Kidney (tissue), 14 donors: ENCODE data around the gene TFDP1. TPM values are rescaled to one million over a fixed set of nuclear protein-coding genes. Genes with fewer than 3 reads are reported as not detected.

ENCODE experiments used
- DNase-seq, 5 donors: peaks; one replicate each; pipeline ENCODE4 v3.0.0-alpha.2; 2013 to 2020
- FAIRE-seq: peaks from 2 replicates; lab custom pipeline; 2012; peaks lifted over from hg19 to GRCh38; lab: Jason Lieb, UNC
- H3K27ac ChIP-seq, 2 donors: one replicate each; pipeline ENCODE4 v1.7.0; 2013; ENCODE audit warnings: low read depth in 2 of 2, low read length in 2 of 2, inconsistent platforms in 1 of 2
- H3K27me3 ChIP-seq: one replicate; pipeline ENCODE4 v1.7.1; 2013; ENCODE audit warnings: low read length, inconsistent platforms; ENCODE audit not compliant: control insufficient read depth, insufficient read depth
- H3K36me3 ChIP-seq, 3 donors: one replicate each; pipeline versions ENCODE4 v1.7.0 to v1.7.1; 2013; ENCODE audit warnings: low read length in 3 of 3, control low read depth in 1 of 3, inconsistent platforms in 1 of 3; ENCODE audit not compliant: insufficient read depth in 3 of 3, control insufficient read depth in 2 of 3
- H3K4me1 ChIP-seq, 3 donors: one replicate each; pipeline versions ENCODE4 v1.7.0 to v1.7.1; 2013; ENCODE audit warnings: low read length in 3 of 3, inconsistent platforms in 1 of 3, low read depth in 1 of 3; ENCODE audit not compliant: control insufficient read depth in 2 of 3, insufficient read depth in 2 of 3
- H3K4me3 ChIP-seq, 3 donors: one replicate each; pipeline versions ENCODE4 v1.7.0 to v1.8.1; 2013; ENCODE audit warnings: low read length in 3 of 3, control low read depth in 1 of 3, inconsistent platforms in 1 of 3
- H3K9ac ChIP-seq, 3 donors: one replicate each; pipeline versions ENCODE4 v1.7.0 to v1.7.1; 2013; ENCODE audit warnings: low read length in 3 of 3, control low read depth in 1 of 3, inconsistent platforms in 1 of 3
- H3K9me3 ChIP-seq, 3 donors: one replicate each; pipeline versions ENCODE4 v1.7.0 to v1.7.1; 2013; ENCODE audit warnings: low read length in 3 of 3, control low read depth in 1 of 3, inconsistent platforms in 1 of 3; ENCODE audit not compliant: control insufficient read depth in 2 of 3, insufficient read depth in 1 of 3
- CTCF ChIP-seq: IDR thresholded peaks from 3 replicates; pipeline ENCODE4 v1.5.1; 2012; ENCODE audit warnings: mild to moderate bottlenecking, moderate library complexity, borderline replicate concordance; ENCODE audit not compliant: insufficient read depth; ENCODE audit errors: extremely low read depth
- intact Hi-C: fragments of 100-400 bp; cut with DNase I; formaldehyde crosslinking; loops from one replicate; pipeline ENCODE4 v1.11.1; 2022
- polyA plus RNA-seq: library from polyadenylated mRNA; stranded (reverse); fragments of 350-450 nt; fragmentation: Illumina TruSeq; extraction: RNeasy Lipid Tissue Mini Kit (QIAGEN cat#74804); gene quantifications from one replicate; pipeline ENCODE4 v1.2.3, GENCODE V29; 2014; ENCODE audit warnings: low read depth, low replicate concordance; ENCODE audit not compliant: insufficient read depth
- total RNA-seq: library from RNA; stranded (reverse); fragmentation: NEBNext Ultra II Directional; extraction: Animal tissue kit (Norgen Biotek cat#: 25700); gene quantifications from one replicate; pipeline ENCODE4 v1.2.1, GENCODE V29; 2021
- donor health status: control.
- donor health status: control.
- donor health status: control.
- donor health status: control.
- donor health status: control.
- donor health status: DM: yes; HTN: yes; CAD: no.
- donor health status: Normal renal cell carcinoma (clear cell type).

Gene TFDP1
- total and polyA plus RNA-seq, 2 donors from 2014 or later: 33.8 to 46.9 TPM

GRCh38 chr13:113589251-113589960 lies 4.9 kb downstream of the TFDP1 start:
- intact Hi-C loops: no loop called here
- H3K36me3 ChIP-seq: peaks cover 0 to 12% (median 9%) of the 10 kb centered on the region in 3 donors
- H3K9me3 ChIP-seq: no peaks in the 10 kb centered on the region
- DNase-seq: peak in 1 of 5 donors; percentile 54
- H3K27ac ChIP-seq: no peak overlapping the region
- no peak overlapping the region for H3K4me3 ChIP-seq
- TF ChIP-seq CTCF: no peak
- H3K4me1 ChIP-seq: peaks cover 0 to 6% (median 0%) of the 10 kb centered on the region in 3 donors
- no peaks in the 10 kb centered on the region for H3K27me3 ChIP-seq
- no peak overlapping the region for H3K9ac ChIP-seq
- no peak for FAIRE-seq

DNA sequence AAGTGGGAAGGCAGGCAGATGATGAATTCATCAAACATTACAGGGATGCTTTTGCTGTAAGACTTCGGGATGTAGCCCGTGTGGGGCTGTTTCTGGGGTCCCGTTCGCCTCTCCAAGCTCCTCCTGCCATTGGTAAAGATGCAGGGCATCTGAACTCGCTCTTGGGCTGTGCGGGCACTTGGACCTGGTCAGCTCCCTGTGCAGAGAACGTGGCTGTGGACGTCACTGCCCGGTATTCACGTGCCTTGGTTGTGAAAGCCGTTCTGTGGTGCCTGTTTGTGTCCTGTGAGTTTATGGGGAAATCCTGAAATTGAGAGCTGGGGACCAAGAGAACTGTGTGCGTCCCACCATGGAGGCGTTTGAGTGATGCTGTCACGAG lies 5.4 kb downstream of the TFDP1 start:
- Histone ChIP-seq H3K36me3 (peaks cover 0 to 12% (median 9%) of the 10 kb centered on the region in 3 donors), H3K4me1 (peaks cover 0 to 6% (median 0%) of the 10 kb centered on the region in 3 donors), H3K4me3 (no peak overlapping the region), H3K27ac (no peak overlapping the region), H3K9ac (no peak overlapping the region), H3K27me3 (no peaks in the 10 kb centered on the region), H3K9me3 (no peaks in the 10 kb centered on the region)
- peak in 1 of 5 donors; percentile 62 for DNase-seq
- no peak for FAIRE-seq
- no peak for TF ChIP-seq CTCF
- intact Hi-C loops: no loop called here

DNA sequence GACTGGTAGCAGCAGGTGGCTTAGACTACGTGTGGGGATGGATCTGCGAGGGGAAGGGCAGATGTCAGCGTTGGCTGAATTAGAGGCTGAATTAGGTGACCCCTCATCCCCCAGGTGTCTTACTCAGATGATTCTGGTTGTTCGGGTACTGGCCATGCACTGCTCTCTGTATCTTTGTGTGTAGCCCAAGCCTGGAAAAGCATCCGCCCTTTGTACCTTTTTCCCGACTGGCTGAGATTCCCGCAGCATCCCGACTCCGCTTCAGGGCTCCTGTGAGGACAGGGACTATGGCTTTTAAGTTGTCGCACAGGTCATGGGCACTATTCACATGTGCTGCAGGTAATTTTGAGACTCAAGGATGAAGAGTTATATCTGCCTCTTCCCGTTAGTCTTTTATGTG lies 7.2 kb downstream of the TFDP1 start:
- Histone ChIP-seq H3K27me3 (no peaks in the 10 kb centered on the region), H3K36me3 (peaks cover 0 to 8% (median 6%) of the 10 kb centered on the region in 3 donors), H3K4me3 (no peak overlapping the region), H3K9ac (no peak overlapping the region), H3K9me3 (no peaks in the 10 kb centered on the region), H3K27ac (no peak overlapping the region), H3K4me1 (peaks cover 0 to 2% (median 0%) of the 10 kb centered on the region in 3 donors)
- no peak for FAIRE-seq
- TF ChIP-seq CTCF: no peak
- intact Hi-C loops: no loop called here
- peak in 1 of 5 donors; percentile 32 for DNase-seq
